Medulla oblongata (tissue), 1 donor: Measurements from ENCODE around the gene NDUFS3.
A peak's percentile ranks its signal among the peaks of the same experiment; 100 is the strongest.

Experiments used
- DNase-seq: peaks from one replicate; pipeline ENCODE4 v3.0.0-alpha.2; 2015; ENCODE audit errors: extremely low spot score

The NDUFS3 gene

DNA sequence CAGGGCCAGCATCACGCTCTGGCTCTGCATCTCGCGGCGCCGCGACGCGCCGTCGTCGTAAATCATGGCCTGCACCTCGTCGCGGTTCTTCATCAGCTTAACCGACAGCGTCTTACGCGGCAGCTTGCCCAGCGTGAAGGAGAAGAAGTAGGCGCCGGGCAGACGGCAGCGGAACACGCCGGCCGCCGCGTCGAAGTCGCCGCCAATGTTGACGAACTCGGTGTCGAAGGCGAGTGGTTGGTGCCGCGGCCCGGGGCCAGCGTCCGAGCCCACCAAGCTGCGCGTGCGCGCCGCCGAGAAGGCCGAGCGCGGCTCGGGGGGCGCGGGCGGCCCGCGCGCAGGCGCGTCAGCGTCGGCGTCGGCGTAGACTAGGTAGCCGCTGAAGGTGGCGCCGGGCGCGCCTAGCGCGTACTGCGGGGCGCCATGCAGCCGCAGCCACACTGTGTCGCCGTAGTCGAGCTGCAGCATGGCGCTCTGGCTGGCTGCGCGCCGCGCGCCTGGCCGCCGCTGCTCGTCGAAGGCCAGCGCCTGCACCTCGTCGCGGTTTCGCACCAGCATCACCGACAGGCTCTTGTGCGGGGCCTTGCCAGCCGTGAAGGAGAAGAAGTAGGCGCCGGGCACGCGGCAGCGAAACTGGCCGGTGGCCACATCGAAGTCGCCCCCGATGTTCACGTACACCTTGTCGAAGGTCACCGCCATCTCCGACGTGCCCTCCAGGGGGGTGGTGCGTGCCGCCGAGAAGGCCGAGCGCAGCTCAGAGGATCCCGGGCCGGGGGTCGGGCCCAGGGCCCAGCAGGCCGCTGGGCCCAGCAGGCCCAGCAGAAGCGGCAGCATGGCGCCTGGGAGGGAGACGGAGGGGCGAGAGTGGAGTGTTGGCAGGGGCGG lies 11.3 kb downstream of the NDUFS3 start:
- no peak for DNase-seq

DNA sequence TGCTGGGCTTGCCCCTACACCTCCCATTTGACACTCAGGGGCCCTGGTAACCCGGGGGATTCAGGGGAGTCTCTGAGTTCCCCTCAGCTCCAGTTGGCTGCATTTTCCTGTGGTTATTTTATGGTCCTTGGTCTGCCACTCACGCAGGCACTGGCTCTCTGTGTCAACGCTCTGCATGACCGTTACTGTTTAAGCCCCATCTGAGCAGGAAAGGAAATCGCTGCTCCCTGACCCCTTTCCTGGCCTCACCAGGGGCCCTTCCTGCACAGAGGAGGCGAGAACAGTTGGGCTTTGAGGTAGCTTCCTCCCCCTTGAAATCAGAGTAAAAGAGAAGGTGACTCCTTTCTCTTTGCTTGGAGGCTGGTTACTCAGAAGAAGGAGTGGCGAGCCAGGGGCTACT lies 12.9 kb downstream of the NDUFS3 start:
- no peak for DNase-seq

DNA sequence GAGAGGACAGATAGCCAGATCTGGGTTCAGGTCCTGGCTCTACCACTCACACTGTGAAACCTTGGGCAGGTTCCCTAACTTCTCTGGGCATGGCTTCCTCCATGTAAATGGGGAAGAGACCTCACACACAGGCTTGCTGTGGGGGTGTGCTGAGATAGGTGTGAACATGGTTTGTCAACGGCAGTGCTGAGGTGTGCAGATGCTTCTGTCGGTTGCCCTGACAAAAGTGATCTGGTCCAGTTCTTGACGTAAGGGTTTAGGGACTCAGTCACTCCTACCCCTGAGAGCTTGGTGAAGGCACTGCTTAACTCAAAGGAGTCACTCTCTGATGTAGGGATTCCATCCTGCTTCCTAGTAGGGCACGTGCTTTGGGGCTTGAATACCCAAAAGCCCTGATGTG lies 13.4 kb downstream of the NDUFS3 start:
- DNase-seq = no peak

DNA sequence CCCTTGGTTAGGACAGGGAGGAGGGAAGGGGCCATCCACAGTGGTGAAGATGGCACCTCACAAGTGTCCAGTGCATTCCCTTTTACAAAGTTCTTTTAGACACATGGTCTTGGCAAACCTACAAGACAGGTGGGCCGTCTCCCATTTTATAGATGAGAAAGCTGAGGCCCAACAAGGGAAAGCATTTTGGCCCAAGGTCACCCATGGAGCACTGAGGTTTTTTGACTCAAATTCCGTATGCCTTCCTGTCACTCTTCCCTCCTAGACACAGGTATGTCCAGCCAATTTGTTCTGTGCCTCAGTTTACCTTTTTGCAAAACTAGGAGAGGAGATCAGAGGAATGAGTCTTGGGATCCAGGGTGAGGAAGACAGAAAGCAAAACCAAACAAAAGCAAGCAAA lies 14.1 kb downstream of the NDUFS3 start:
- no peak for DNase-seq

DNA sequence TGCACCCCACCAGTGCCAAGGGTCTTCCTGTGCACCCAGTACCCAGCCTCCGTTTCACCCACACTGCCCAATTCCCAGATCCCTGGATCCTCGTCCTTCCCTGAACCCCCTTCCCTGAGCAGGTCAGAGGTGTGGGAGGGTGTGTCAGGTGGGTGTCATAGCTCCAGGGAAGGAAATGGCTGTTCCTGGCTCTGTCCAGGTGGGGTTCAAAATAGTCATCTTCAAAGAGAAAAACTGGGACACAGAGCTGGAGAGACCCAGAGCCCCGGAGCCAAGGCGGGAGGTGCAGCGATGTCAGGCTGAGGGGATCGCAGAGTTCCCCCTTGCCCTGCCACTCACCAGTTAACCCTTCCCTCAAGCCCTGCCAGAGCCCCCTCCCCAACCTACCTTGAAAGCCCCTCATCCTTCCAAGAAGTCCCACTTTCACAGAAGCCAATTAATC lies 14.6 kb downstream of the NDUFS3 start:
- no peak for DNase-seq

DNA sequence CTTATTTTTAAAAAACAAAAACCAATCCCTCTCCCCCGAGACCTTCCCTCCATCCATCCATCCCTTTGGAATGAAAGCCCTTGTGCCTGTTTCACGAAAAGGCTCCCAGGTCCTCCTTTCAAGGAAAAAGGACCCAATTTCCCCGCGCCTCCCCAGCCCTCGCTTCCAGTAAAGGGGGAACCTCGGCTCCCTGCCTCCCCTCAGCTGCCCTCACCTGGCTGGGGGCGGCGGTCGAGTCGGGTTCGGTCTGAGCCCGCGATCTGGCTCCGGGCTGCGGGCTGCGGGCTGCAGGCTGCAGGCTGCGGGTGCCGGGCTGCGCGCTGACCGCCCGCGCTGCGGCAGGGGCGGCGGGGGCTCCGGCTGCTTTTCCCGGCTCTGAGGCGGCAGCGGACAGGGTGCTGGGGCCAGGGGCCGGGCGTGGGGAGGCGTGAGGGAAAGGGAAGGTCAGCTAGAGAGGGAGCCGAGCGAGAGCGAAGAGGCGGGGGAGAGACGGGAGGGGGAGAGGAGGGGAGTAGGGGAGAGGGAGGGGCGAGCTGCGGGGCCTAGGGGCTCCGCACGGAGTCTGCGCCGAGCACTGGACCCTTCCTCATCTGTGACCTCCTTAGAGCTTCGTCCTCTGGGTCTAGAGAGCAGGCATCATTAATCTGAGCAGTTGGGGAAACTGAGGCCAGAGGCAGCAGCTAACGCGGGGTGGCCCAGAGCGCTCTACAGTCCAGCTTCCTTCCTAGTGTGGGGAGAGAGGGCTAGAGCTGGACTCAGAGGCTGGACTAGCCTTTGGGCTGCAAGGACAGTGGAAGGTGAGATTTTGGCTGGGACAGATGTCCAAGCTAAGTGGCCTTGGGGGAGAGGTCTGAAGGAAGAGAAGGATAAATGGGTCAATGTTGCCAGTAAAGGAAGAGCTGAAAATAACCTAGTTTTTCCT lies 15.3 kb downstream of the NDUFS3 start, which contains the start of gene C1QTNF4:
C1QTNF4 (minus strand) TSS at position 478 of the 922 bp plus-strand sequence. CDS start 3,601 bp downstream, outside the sequence.
- DNase-seq = no peak

DNA sequence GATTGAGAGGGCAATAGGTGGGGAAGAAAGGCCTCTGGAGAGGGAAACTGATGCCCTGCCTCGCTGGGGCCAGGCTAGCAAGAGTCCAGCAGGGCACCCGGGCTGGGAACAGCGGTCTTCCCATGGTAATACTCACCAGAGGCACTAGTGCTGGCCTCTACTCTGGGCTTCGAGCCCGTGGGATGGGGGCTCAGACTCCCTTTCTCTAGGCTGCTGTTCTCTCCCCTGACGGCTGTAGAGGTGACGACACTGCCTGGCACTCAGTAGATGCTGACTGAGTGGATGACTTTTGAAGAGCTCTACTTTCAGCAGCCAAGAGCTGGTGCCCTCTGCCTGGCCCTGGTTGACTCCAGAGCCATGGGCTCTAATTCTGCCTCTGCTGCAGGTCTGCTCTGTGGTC lies 16.2 kb downstream of the NDUFS3 start:
- DNase-seq = peak; percentile 80

DNA sequence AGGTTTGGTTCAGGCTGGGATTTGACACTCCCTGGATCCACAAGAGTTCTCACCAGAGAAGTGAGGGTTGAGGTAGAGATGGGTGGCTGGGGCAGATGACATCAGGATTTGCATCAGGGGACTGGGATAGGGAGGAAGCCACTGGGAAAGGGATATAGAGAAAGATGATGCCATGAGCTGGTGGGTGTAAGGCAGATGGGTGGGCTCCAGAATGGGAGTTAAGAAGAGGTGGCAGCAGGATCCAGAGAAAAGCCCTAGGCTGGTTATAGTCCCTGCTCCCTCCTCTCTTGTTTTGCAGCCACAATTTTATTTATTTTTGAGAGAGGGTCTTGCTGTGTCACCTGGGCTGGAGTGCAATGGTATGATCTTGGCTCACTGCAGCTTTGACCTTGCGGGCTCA lies 17.1 kb downstream of the NDUFS3 start:
- no peak for DNase-seq

DNA sequence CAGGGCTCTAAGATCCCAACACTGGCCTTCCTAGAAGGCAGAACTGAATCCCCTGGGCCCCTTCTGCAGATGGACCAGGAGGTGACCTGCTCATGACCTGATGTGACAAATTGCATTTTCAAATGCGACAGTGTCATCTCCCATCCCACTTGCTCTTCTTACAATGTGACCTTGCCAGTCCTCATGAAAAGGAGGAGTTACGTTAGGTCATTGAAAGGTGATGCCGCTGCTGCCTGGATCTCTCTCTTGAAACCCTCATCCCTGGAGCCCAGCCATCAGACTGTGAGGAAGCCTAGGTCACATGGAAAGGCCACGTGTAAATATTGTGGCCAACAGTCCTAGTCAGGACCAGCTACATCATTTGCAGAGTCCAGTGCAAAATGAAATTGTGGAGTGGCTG lies 21.0 kb downstream of the NDUFS3 start:
- peak; percentile 55 for DNase-seq

DNA sequence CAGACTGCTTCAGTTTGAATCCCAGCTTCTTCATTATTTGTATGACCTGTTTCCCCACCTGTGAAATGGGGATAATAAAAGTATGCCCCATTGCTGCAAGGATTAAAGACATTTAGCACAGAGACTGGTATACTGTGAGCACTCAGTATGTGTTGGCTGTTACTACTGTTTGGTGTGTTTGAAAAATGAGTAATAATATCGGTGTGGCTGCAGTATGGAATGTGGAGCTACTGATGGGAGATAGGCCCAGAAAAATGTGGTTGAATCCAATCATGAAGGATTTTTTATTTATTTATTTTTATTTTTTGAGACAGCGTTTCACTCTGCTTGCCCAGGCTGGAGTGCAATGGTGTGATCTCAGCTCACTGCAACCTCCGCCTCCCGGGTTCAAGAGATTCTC lies 24.4 kb downstream of the NDUFS3 start:
- DNase-seq = no peak

DNA sequence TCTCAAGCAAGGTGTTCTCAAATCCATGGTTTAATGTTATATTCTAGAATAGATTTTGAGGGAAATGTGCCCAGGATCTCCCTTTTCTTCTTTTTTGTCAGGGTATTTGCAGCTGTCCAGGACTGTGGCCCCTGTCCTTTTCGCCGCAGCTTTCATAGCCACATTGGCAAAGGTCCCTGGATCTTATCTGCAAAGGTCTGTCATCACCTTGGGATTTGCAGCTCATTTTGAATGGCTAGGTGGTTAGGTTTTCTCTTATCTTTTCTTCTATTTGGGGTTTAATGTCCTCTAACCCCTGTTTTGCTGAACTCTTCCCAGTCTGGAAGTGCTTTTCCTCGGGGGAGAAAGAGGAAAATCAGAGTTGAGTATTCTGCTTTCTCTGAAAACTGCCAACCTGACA lies 27.0 kb downstream of the NDUFS3 start:
- DNase-seq = no peak

DNA sequence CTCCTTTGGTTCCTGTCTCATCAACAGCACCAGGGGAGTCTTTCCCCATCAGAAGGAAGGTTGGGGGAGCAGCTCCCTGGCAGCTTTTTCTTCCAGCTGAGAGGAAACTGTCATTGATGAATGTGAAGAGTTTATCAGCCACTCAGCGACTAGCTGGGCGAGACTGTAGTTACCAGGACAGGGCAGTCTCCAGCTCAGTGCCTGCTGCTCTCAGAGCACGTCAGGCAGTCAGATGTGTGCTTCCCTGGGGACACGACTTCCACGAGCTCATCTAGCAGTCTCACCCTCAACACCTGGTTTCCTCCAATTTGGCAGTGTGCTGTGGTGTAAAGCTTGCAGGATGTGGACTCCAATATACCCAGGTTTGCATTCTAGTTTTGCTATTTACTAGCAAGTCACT lies 27.9 kb downstream of the NDUFS3 start:
- no peak for DNase-seq

DNA sequence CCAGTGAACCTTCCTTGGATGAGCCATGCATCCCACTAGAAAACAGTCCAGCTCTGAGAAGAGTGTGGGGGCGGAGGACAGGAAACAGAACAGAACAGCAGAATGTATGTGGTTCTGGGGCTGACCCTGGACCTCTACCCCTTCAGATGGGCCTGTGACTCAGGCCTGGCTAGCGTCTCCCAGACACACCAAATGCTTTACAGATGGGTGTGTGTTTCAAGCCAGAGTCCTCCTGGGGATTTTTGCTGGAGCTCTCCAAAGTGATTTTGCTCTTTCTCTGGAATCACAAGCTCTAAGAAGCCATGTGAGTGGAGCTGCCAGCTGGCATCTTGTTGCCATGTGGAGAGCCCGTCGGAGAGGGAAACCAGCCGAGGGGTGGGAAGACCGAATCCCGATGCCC lies 28.5 kb downstream of the NDUFS3 start:
- DNase-seq = peak; percentile 44

DNA sequence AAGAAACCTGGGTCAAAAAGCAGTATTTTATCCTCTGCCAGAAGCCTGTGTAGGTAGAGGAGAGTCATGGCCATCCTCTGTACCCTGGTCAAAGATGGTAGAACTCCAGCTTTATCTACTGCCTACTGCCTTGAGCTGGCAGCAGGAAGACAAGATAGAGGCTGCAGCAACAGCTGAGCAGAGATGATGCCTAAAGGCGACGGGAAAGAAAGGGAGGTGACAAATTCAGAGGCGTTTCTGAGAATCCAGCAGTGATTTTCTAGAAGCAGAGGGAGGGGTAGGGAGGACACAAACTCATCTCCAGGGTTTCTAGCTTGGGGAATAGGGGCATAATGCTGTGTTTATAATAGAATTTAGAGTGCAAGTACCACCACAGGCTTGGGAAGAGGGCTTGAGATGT lies 30.8 kb downstream of the NDUFS3 start:
- no peak for DNase-seq

DNA sequence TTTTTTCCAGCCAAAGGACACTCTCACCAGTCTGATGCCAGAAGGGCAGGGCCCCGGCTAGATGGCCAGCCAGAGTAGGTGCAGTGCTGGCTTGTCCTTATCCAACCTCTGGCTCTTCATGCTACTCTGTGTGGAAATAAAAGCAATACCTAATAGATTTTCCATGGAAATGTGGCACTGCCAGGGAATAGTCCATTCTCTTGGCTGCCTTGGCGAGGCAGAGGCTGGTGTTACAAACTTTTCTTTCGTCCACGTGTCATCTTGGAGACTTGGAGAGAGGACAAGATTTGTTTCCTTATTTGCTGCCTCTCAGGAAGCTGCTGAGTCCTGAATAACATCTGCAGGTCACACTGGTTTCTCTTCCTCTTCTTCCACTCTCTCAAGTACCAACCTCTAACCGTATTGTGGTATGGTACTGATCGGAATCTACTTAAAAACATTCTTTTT lies 32.5 kb downstream of the NDUFS3 start:
- peak; percentile 88 for DNase-seq

DNA sequence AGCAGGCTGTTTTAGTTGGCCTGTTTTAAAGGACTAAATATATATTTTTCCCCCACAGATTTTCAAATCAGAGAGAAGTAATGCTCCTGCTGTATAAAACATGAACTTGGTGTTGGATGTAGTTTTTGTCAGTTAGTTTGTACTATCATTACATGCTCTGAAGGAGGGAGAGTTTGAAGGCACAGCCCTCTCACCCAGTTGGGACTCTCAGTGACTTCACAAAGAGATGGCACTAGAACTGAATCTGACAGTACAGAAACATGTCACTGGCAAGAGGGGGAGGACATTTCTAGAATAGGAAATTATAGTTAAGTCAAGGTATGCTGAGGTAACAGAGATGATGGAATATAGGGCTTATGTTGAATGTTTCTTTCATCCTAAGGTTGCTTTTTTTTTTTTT lies 36.4 kb downstream of the NDUFS3 start:
- no peak for DNase-seq

DNA sequence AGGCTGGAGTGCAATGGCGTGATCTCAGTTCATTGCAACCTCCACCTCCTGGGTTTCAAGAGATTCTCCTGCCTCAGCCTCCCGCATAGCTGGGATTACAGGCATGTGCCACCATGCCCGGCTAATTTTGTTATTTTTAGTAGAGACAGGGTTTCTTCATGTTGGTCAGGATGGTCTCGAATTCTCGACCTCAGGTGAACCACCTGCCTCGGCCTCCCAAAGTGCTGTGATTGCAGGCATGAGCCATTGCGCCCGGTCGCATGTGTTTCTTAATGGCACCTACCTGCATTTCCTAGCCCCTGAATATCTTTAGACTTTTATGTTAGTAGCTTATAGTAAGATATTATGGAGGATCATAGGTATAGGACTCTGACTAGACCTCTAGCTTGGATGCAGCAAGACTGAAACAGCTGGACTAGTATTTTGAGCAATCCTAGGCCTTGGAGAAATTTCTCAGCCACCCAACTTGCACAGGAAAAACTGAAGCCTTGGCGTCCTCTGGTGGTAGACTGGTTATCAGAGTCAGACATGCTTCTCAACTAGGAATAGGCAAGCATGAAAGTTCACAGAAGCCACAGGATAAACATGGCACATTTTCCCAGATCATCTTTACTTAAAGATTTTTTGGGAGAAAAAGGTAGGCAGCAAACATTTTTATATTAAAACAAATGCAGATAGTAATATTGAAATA lies 38.0 kb downstream of the NDUFS3 start:
- DNase-seq = peak; percentile 80

DNA sequence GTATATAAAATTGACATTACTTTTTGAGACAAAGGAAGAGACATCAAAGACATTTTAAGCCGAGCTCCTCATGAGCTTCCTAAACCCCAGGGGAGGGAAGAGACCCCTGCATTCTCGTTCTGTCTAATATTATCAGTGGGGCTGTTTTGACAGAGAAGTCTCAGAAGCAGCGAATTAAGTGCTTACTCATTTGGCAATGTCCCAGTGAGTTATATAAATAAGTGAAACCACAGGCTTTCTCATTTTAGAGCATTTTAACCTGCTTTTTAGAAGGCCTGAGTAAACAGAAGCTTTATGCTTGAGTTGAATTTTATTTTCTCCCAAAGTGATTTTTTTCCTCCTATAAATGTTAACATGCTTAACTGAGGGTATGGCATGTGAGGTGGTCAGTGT lies 38.5 kb downstream of the NDUFS3 start:
- DNase-seq = no peak

DNA sequence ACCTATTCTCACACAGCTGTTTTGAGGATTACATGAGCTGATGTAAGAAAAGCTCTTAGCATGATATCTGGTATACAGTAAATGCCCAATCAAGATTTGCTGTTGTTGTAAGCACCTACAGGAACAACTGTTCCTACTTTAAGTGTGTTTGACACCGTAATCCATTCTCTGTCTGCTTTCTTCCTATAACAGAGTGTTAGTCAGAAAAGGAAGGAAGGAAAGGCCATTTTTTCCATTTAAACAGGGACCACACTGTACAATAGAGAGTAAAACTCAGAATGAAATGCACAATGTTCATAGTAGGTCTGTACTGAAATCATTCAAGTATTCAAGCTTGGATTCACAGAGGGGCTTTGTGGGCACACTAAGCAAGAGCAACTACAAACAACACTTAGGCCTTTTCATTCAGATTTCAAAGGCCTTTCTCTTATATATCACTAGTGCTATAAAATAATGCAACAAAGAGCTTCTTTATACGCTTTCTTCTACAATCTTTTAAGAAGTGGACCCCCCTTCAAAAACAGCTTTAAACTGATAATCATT lies 42.0 kb downstream of the NDUFS3 start:
- peak; percentile 51 for DNase-seq

DNA sequence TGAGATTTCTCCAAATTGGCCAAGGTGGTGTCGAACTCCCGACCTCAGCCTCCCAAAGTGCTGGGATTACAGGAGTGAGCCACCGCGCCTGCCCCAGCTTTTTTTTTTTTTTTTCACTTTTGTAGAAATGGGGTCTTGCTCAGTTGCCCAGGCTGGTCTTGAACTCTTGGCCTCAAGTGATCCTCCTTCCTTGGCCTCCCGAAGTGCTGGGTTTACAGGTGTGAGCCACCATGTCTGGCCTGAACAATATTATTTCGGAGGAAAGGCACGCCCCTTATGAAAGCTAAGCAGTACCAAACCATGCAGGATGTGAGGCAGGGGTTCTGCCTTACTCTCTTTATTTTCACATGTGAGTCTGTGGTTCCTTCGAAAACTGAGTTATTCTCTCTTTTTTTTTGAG lies 47.4 kb downstream of the NDUFS3 start:
- no peak for DNase-seq

DNA sequence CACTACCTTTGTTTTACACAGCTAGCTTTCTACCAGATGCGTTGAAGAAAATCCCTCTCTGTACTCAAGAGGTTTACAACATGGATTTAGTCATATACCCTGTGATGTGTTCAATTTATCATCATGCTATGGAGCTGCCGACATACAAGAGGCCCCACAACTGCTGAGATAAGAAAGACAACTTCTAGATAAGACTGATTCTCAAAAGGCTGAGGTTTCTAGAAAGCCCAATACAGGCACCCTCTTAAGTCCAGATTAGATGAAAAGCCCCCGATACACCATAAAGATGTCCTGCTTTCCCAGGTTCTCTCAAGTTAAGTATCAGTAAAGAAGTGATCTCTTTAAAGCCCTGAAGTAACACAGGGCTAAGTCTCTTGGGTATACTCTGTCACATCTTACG lies 49.2 kb downstream of the NDUFS3 start:
- DNase-seq = no peak

DNA sequence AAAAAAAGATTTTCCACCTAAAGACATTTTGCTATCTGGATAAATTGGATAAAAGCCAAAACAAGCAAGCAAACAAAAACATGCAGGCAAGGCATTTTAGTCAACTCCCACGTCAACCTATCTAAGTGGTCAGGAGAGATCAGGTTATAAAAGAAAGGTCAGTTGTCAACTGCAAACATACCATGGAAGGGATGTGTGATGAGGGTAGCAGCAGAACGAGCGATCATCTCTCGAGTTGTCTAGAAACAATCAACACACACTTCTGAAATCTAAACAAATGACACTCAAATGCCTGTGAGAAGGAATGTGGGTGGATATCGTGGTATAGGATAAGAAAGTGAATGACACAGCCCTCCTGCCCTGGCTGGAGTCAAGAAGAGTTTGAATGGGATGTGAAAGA lies 52.6 kb downstream of the NDUFS3 start:
- DNase-seq = no peak
